Transverse colon (tissue), 4 donors: ENCODE results near the gene SEC23B. TPM values are rescaled to one million over a fixed set of nuclear protein-coding genes. Genes with fewer than 3 reads are reported as not detected.

Source experiments
- DNase-seq: peaks from one replicate; pipeline ENCODE4 v3.0.0-alpha.2; 2019
- H3K27ac ChIP-seq, 4 donors: fragments of 200-600 bp; sonication (generic); 2 replicates each; pipeline ENCODE4 v1.5.1; 2016 to 2018; ENCODE audit warnings: inconsistent platforms in 4 of 4
- H3K27me3 ChIP-seq: fragments of 200-600 bp; sonication (generic); 2 replicates; pipeline ENCODE4 v1.5.1; 2017; ENCODE audit warnings: inconsistent platforms
- H3K36me3 ChIP-seq, 4 donors: fragments of 200-600 bp; sonication (generic); 2 replicates each; pipeline ENCODE4 v1.5.1; 2017 to 2019; ENCODE audit warnings: inconsistent platforms in 4 of 4
- H3K4me1 ChIP-seq, 4 donors: fragments of 200-600 bp; sonication (generic); 2 replicates each; pipeline ENCODE4 v1.5.1; 2017 to 2020; ENCODE audit warnings: inconsistent platforms in 4 of 4
- H3K4me3 ChIP-seq, 4 donors: fragments of 200-600 bp; sonication (generic); 1 replicate in 1 of 4; 2 replicates in 3 of 4; pipeline versions ENCODE4 v1.5.1 to v1.6.1; 2017 to 2019; ENCODE audit warnings: inconsistent platforms in 4 of 4
- H3K9me3 ChIP-seq, 2 donors: fragments of 200-600 bp; sonication (generic); 2 replicates each; pipeline ENCODE4 v1.5.1; 2017 to 2019; ENCODE audit warnings: inconsistent platforms in 2 of 2
- CTCF ChIP-seq, 5 experiments: fragments of 200-600 bp in 3 of 5; fragments of 450-650 bp in 2 of 5; sonication (generic) in 3 of 5; IDR thresholded peaks; 1 replicate in 2 of 5; 2 replicates in 3 of 5; pipeline ENCODE4 v1.5.1; 2016 to 2017; ENCODE audit warnings: antibody characterized with exemption in 5 of 5, inconsistent platforms in 3 of 5, mild to moderate bottlenecking in 2 of 5, moderate library complexity in 1 of 5
- EP300 ChIP-seq: sonication (generic); formaldehyde crosslinking; IDR thresholded peaks from one replicate; pipeline ENCODE4 v1.6.1; 2017; ENCODE audit warnings: antibody characterized with exemption, low read depth
- POLR2A ChIP-seq: fragments of 450-650 bp; IDR thresholded peaks from one replicate; pipeline ENCODE4 v1.6.1; 2016; ENCODE audit warnings: antibody characterized with exemption, mild to moderate bottlenecking, moderate library complexity
- POLR2AphosphoS5 ChIP-seq, 3 donors: sonication (generic); formaldehyde crosslinking; IDR thresholded peaks; one replicate each; pipeline ENCODE4 v1.6.1; 2016; ENCODE audit warnings: antibody characterized with exemption in 3 of 3
- WGBS, 2 donors: methylation state at CpG; one replicate each; pipeline ENCODE4 v1.1.5; 2018; ENCODE audit warnings: low coverage in 1 of 2; 5-methylcytosine and 5-hydroxymethylcytosine counted together
- in situ Hi-C, 4 donors: fragments of 200-750 bp; cut with MboI; loops; one replicate each; pipeline versions ENCODE4 v1.15.0 to v1.15.1; 2017; ENCODE audit warnings: low sequenced_read_pairs in 3 of 4, low pct_ligation_motif_present in 1 of 4, low pct_unique_long_range_greater_than_20kb in 1 of 4
- intact Hi-C: fragments of 100-400 bp; cut with DNase I; formaldehyde crosslinking; loops from one replicate; pipeline ENCODE4 v1.15.1; 2023; ENCODE audit warnings: low total_unique reads
- total RNA-seq, 4 donors: library from RNA; depleted of rRNA; stranded (reverse); fragments of >200 nt; gene quantifications; one replicate each; pipeline ENCODE4 v1.1.0, GENCODE V29; 2016

The SEC23B gene
- total RNA-seq, 4 donors from 2014 or later: 16.8 to 38.0 (median 30.9) TPM

GRCh38 chr20:18527339-18527738 is 19.6 kb downstream of the SEC23B start:
- H3K27me3 ChIP-seq: no peaks in the 10 kb centered on the region
- H3K4me1 ChIP-seq: no peaks in the 10 kb centered on the region
- H3K27ac ChIP-seq: no peak overlapping the region
- H3K9me3 ChIP-seq: no peaks in the 10 kb centered on the region
- 91 to 93% methylated on average over 2 of the region's 2 CpGs for WGBS, 2 donors
- TF ChIP-seq EP300: no peak
- TF ChIP-seq CTCF (IDR thresholded peaks at IDR 0.05): no peak
- TF ChIP-seq POLR2AphosphoS5 (IDR thresholded peaks at IDR 0.05): no peak
- H3K4me3 ChIP-seq: no peak overlapping the region
- intact Hi-C loops: no loop called here
- no peak for DNase-seq
- H3K36me3 ChIP-seq: peaks cover 0 to 72% (median 30%) of the 10 kb centered on the region in 4 donors
- in situ Hi-C loops: no loop called here

- in situ Hi-C loops: no loop called here
- no peak for TF ChIP-seq POLR2A
- TF ChIP-seq CTCF (IDR thresholded peaks at IDR 0.05): no peak
- no peak for TF ChIP-seq POLR2AphosphoS5 (IDR thresholded peaks at IDR 0.05)
- TF ChIP-seq EP300: no peak
- no peaks in the 10 kb centered on the region for H3K9me3 ChIP-seq
Measured at GRCh38 chr20:18527836-18528235, 20.1 kb downstream of the SEC23B start.

GRCh38 chr20:18529041-18529440 is 21.3 kb downstream of the SEC23B start:
- Histone ChIP-seq H3K4me1 (no peaks in the 10 kb centered on the region), H3K27ac (no peak overlapping the region), H3K36me3 (peaks cover 0 to 84% (median 37%) of the 10 kb centered on the region in 4 donors), H3K9me3 (no peaks in the 10 kb centered on the region), H3K27me3 (no peaks in the 10 kb centered on the region), H3K4me3 (no peak overlapping the region)
- intact Hi-C loops: no loop called here
- TF ChIP-seq CTCF (IDR thresholded peaks at IDR 0.05) (no peak), POLR2AphosphoS5 (IDR thresholded peaks at IDR 0.05) (no peak), EP300 (no peak), POLR2A (no peak)
- DNase-seq: no peak
- in situ Hi-C loops: no loop called here

More at GRCh38 chr20:18527836-18528235, 20.1 kb downstream of the SEC23B start:
- DNase-seq: no peak
- Histone ChIP-seq H3K36me3 (peaks cover 0 to 77% (median 32%) of the 10 kb centered on the region in 4 donors), H3K27me3 (no peaks in the 10 kb centered on the region), H3K4me3 (no peak overlapping the region), H3K4me1 (no peaks in the 10 kb centered on the region), H3K27ac (no peak overlapping the region)
- 100% methylated on average over 2 of the region's 2 CpGs; no CpG with 5 or more reads in 1 of the 2 donors for WGBS, 2 donors
- intact Hi-C loops: no loop called here

GRCh38 chr20:18532626-18533025 is 24.9 kb downstream of the SEC23B start:
- 97% methylated on average over 6 of the region's 6 CpGs; no CpG with 5 or more reads in 1 of the 2 donors for WGBS, 2 donors
- H3K36me3 ChIP-seq: peaks cover 0 to 58% (median 29%) of the 10 kb centered on the region in 4 donors
- no peak for DNase-seq
- no peaks in the 10 kb centered on the region for H3K4me1 ChIP-seq
- H3K27ac ChIP-seq: no peak overlapping the region
- in situ Hi-C loops: no loop called here
- no peak for TF ChIP-seq CTCF (IDR thresholded peaks at IDR 0.05)
- no peak for TF ChIP-seq POLR2A
- no peak for TF ChIP-seq POLR2AphosphoS5 (IDR thresholded peaks at IDR 0.05)
- TF ChIP-seq EP300: no peak
- no peak overlapping the region for H3K4me3 ChIP-seq
- no peaks in the 10 kb centered on the region for H3K27me3 ChIP-seq
- H3K9me3 ChIP-seq: no peaks in the 10 kb centered on the region
- intact Hi-C loops: no loop called here
